ENCODE data around the gene ZFAND3. TPM values are rescaled to one million over a fixed set of nuclear protein-coding genes. Genes with fewer than 3 reads are reported as not detected.

Gene ZFAND3
- total RNA-seq, 1 donor from 2014 or later: 84.4 TPM

GRCh38 chr6:38063973-38064372 is 244.4 kb downstream of the ZFAND3 start:
- peaks cover 4% of the 10 kb centered on the region for H3K9me3 Mint-ChIP-seq (ENCODE audit: unreplicated experiment)
- no peak overlapping the region for H3K4me3 Mint-ChIP-seq (ENCODE audit: unreplicated experiment)
- peaks cover 40% of the 10 kb centered on the region for H3K36me3 Mint-ChIP-seq (ENCODE audit: unreplicated experiment)
- no peak for TF ChIP-seq CTCF (IDR thresholded peaks at IDR 0.05)
- no peak for DNase-seq (ENCODE audit: extremely low spot score, unreplicated experiment)
- H3K27ac Mint-ChIP-seq (ENCODE audit: unreplicated experiment): no peak overlapping the region
- H3K4me1 Mint-ChIP-seq (ENCODE audit: unreplicated experiment): peaks cover 6% of the 10 kb centered on the region
- H3K27me3 Mint-ChIP-seq (ENCODE audit: unreplicated experiment): no peaks in the 10 kb centered on the region

DNA sequence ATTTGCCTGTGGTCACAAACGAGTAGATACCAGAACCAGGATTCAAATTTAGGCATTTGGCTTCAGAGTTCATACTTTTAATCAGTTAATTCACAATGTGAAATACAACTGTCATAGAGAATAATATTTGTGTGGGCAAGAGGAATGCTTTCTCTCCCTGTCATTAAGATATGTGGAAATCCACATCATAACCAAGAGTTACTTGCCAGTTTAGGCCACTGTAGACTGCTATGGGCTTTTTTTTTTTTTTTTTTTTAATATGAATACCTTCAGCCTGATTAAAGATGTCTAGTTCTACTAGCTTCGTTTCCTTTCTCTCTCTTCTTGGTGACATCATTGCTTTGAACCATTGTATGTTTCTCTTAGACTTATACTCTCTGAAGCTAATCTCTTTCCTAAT is 244.9 kb downstream of the ZFAND3 start:
- H3K9me3 Mint-ChIP-seq (ENCODE audit: unreplicated experiment): peaks cover 4% of the 10 kb centered on the region
- no peaks in the 10 kb centered on the region for H3K27me3 Mint-ChIP-seq (ENCODE audit: unreplicated experiment)
- no peak for DNase-seq (ENCODE audit: extremely low spot score, unreplicated experiment)
- no peak overlapping the region for H3K27ac Mint-ChIP-seq (ENCODE audit: unreplicated experiment)
- H3K4me3 Mint-ChIP-seq (ENCODE audit: unreplicated experiment): no peak overlapping the region
- H3K4me1 Mint-ChIP-seq (ENCODE audit: unreplicated experiment): peaks cover 11% of the 10 kb centered on the region
- peaks cover 40% of the 10 kb centered on the region for H3K36me3 Mint-ChIP-seq (ENCODE audit: unreplicated experiment)
- TF ChIP-seq CTCF (IDR thresholded peaks at IDR 0.05): no peak

DNA sequence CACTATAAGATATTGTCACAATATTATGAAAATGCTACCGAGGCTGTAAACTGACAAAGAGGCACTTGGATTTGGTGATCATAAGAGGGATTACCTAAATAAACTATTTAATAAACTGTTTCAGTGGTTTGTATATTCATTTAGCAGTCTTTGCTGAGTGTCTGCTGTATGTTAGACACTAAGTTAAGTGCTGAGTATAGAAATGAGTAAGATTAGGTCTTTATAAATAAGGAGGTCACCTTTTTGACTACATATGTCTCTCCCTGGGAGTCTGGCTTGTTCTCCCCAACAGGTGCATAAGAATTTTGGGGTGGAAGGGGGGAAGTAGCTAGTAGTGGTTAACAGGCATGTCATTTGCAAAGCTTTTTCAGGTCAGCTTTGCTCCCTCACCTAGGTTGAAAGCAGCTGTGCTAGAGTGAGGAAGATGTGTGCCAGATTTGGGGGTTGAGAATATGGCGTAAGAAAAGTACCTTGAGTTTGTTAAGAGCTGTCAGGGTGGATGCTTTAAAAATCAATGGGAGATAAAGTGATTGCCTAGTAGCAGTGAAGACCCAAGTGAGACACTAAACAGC is 246.3 kb downstream of the ZFAND3 start:
- no peak for TF ChIP-seq CTCF (IDR thresholded peaks at IDR 0.05)
- Mint-ChIP-seq H3K4me3 (ENCODE audit: unreplicated experiment) (no peak overlapping the region), H3K4me1 (ENCODE audit: unreplicated experiment) (peaks cover 15% of the 10 kb centered on the region), H3K9me3 (ENCODE audit: unreplicated experiment) (peaks cover 4% of the 10 kb centered on the region), H3K27ac (ENCODE audit: unreplicated experiment) (no peak overlapping the region), H3K27me3 (ENCODE audit: unreplicated experiment) (no peaks in the 10 kb centered on the region), H3K36me3 (ENCODE audit: unreplicated experiment) (peaks cover 40% of the 10 kb centered on the region)
- no peak for DNase-seq (ENCODE audit: extremely low spot score, unreplicated experiment)

DNA sequence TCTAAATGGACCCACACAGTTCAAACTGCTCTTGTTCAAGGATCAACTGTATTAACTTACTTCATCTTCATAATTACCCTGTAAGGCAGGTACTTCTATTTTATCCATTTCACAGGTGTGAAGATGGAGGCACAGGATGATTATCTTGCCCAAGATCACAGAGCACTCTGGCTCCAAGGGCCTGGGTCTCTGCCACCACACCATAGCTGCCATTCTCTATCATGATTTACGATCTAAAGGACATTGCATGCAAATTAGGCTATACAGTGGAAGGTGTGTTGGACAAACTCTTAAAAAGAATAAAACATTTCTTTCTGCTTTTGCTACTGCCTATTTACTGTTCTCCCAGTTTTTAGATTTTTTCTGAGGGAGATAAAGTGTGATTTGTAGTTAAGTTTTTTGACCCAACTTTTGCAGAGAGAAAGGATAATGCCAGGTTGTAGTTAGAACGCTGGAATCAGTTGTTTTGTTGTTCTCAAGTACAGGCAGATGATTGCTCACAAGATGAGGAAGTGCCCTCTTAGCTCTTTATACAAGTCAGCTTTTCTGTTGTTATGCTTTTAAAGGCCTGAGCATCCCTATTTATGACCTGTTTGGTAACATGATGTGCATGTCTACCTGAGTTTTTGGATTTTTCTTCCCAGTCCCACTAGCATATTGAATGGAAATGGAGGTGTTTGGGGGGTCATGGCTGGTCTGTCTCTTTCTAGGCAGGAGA is 247.9 kb downstream of the ZFAND3 start:
- Mint-ChIP-seq H3K4me3 (ENCODE audit: unreplicated experiment) (no peak overlapping the region), H3K9me3 (ENCODE audit: unreplicated experiment) (peaks cover 4% of the 10 kb centered on the region), H3K36me3 (ENCODE audit: unreplicated experiment) (peaks cover 31% of the 10 kb centered on the region), H3K27me3 (ENCODE audit: unreplicated experiment) (no peaks in the 10 kb centered on the region), H3K27ac (ENCODE audit: unreplicated experiment) (no peak overlapping the region), H3K4me1 (ENCODE audit: unreplicated experiment) (peaks cover 26% of the 10 kb centered on the region)
- no peak for DNase-seq (ENCODE audit: extremely low spot score, unreplicated experiment)
- no peak for TF ChIP-seq CTCF (IDR thresholded peaks at IDR 0.05)

- no peak for DNase-seq (ENCODE audit: extremely low spot score, unreplicated experiment)
- no peaks in the 10 kb centered on the region for H3K9me3 Mint-ChIP-seq (ENCODE audit: unreplicated experiment)
- H3K4me3 Mint-ChIP-seq (ENCODE audit: unreplicated experiment): no peak overlapping the region
- H3K36me3 Mint-ChIP-seq (ENCODE audit: unreplicated experiment): peaks cover 19% of the 10 kb centered on the region
- TF ChIP-seq CTCF (IDR thresholded peaks at IDR 0.05): no peak
- peaks cover 30% of the 10 kb centered on the region for H3K4me1 Mint-ChIP-seq (ENCODE audit: unreplicated experiment)
- H3K27ac Mint-ChIP-seq (ENCODE audit: unreplicated experiment): no peak overlapping the region
- no peaks in the 10 kb centered on the region for H3K27me3 Mint-ChIP-seq (ENCODE audit: unreplicated experiment)
These were observed 249.5 kb downstream of the ZFAND3 start for GRCh38 chr6:38068854-38069590.
